ENCODE data around the gene RUNX1. TPM values are rescaled to one million over a fixed set of nuclear protein-coding genes. Genes with fewer than 3 reads are reported as not detected.

Gene RUNX1
- total RNA-seq, 1 donor from 2014 or later = 7.8 TPM

- no peaks in the 10 kb centered on the region for H3K27me3 ChIP-seq (ENCODE audit: control insufficient read depth in 3 of 3, insufficient read depth in 3 of 3, low read length in 3 of 3)
- peak overlapping the region; percentile 27 to 46 (median 32) for H3K4me3 ChIP-seq (ENCODE audit: low read length in 3 of 3)
- H3K9ac ChIP-seq (ENCODE audit: low read depth in 1 of 3, low read length in 3 of 3) = peak overlapping the region; percentile 15 to 73 (median 68)
- peaks cover 25 to 44% (median 36%) of the 10 kb centered on the region in 3 donors for H3K4me1 ChIP-seq (ENCODE audit: control insufficient read depth in 3 of 3, insufficient read depth in 3 of 3, low read length in 3 of 3)
- peak overlapping the region; percentile 88 for H3K27ac ChIP-seq (ENCODE audit: low read depth, low read length)
- H3K9me3 ChIP-seq (ENCODE audit: control insufficient read depth in 3 of 3, low read length in 3 of 3) = no peaks in the 10 kb centered on the region
- H3K36me3 ChIP-seq (ENCODE audit: control insufficient read depth in 3 of 3, insufficient read depth in 3 of 3, low read length in 3 of 3) = peaks cover 3 to 23% (median 11%) of the 10 kb centered on the region in 3 donors
Observed at GRCh38 chr21:34795548-34796180, 253.4 kb downstream of the RUNX1 start.

GRCh38 chr21:34795175-34795547 lies 253.9 kb downstream of the RUNX1 start:
- peaks cover 3 to 27% (median 14%) of the 10 kb centered on the region in 3 donors for H3K36me3 ChIP-seq (ENCODE audit: control insufficient read depth in 3 of 3, insufficient read depth in 3 of 3, low read length in 3 of 3)
- peak overlapping the region; percentile 88 for H3K27ac ChIP-seq (ENCODE audit: low read depth, low read length)
- peak overlapping the region; percentile 15 to 75 (median 68) for H3K9ac ChIP-seq (ENCODE audit: low read depth in 1 of 3, low read length in 3 of 3)
- no peaks in the 10 kb centered on the region for H3K27me3 ChIP-seq (ENCODE audit: control insufficient read depth in 3 of 3, insufficient read depth in 3 of 3, low read length in 3 of 3)
- no peaks in the 10 kb centered on the region for H3K9me3 ChIP-seq (ENCODE audit: control insufficient read depth in 3 of 3, low read length in 3 of 3)
- peaks cover 25 to 46% (median 36%) of the 10 kb centered on the region in 3 donors for H3K4me1 ChIP-seq (ENCODE audit: control insufficient read depth in 3 of 3, insufficient read depth in 3 of 3, low read length in 3 of 3)
- H3K4me3 ChIP-seq (ENCODE audit: low read length in 3 of 3) = peak overlapping the region; percentile 27 to 46 (median 32)

GRCh38 chr21:34794686-34795085 lies 254.4 kb downstream of the RUNX1 start:
- H3K4me3 ChIP-seq (ENCODE audit: low read length in 3 of 3) = peak overlapping the region in 1 of 3 donors; percentile 32
- H3K9ac ChIP-seq (ENCODE audit: low read depth in 1 of 3, low read length in 3 of 3) = peak overlapping the region in 1 of 3 donors; percentile 75

GRCh38 chr21:34793471-34793870 lies 255.6 kb downstream of the RUNX1 start:
- Histone ChIP-seq H3K4me1 (ENCODE audit: control insufficient read depth in 3 of 3, insufficient read depth in 3 of 3, low read length in 3 of 3) (peaks cover 25 to 42% (median 36%) of the 10 kb centered on the region in 3 donors), H3K36me3 (ENCODE audit: control insufficient read depth in 3 of 3, insufficient read depth in 3 of 3, low read length in 3 of 3) (peaks cover 3 to 20% (median 9%) of the 10 kb centered on the region in 3 donors), H3K27ac (ENCODE audit: low read depth, low read length) (no peak overlapping the region), H3K27me3 (ENCODE audit: control insufficient read depth in 3 of 3, insufficient read depth in 3 of 3, low read length in 3 of 3) (no peaks in the 10 kb centered on the region), H3K9me3 (ENCODE audit: control insufficient read depth in 3 of 3, low read length in 3 of 3) (no peaks in the 10 kb centered on the region), H3K4me3 (ENCODE audit: low read length in 3 of 3) (no peak overlapping the region), H3K9ac (ENCODE audit: low read depth in 1 of 3, low read length in 3 of 3) (no peak overlapping the region)

More at GRCh38 chr21:34794686-34795085, 254.4 kb downstream of the RUNX1 start:
- H3K27ac ChIP-seq (ENCODE audit: low read depth, low read length) = peak overlapping the region; percentile 88
- peaks cover 3 to 27% (median 14%) of the 10 kb centered on the region in 3 donors for H3K36me3 ChIP-seq (ENCODE audit: control insufficient read depth in 3 of 3, insufficient read depth in 3 of 3, low read length in 3 of 3)
- peaks cover 25 to 46% (median 36%) of the 10 kb centered on the region in 3 donors for H3K4me1 ChIP-seq (ENCODE audit: control insufficient read depth in 3 of 3, insufficient read depth in 3 of 3, low read length in 3 of 3)
- no peaks in the 10 kb centered on the region for H3K9me3 ChIP-seq (ENCODE audit: control insufficient read depth in 3 of 3, low read length in 3 of 3)
- no peaks in the 10 kb centered on the region for H3K27me3 ChIP-seq (ENCODE audit: control insufficient read depth in 3 of 3, insufficient read depth in 3 of 3, low read length in 3 of 3)

GRCh38 chr21:34792504-34793089 lies 256.5 kb downstream of the RUNX1 start:
- Histone ChIP-seq H3K36me3 (ENCODE audit: control insufficient read depth in 3 of 3, insufficient read depth in 3 of 3, low read length in 3 of 3) (peaks cover 0 to 18% (median 5%) of the 10 kb centered on the region in 3 donors), H3K27me3 (ENCODE audit: control insufficient read depth in 3 of 3, insufficient read depth in 3 of 3, low read length in 3 of 3) (no peaks in the 10 kb centered on the region)

GRCh38 chr21:34791776-34792503 lies 257.2 kb downstream of the RUNX1 start:
- Histone ChIP-seq H3K4me3 (ENCODE audit: low read length in 3 of 3) (no peak overlapping the region), H3K27ac (ENCODE audit: low read depth, low read length) (no peak overlapping the region), H3K36me3 (ENCODE audit: control insufficient read depth in 3 of 3, insufficient read depth in 3 of 3, low read length in 3 of 3) (peaks cover 0 to 14% (median 5%) of the 10 kb centered on the region in 3 donors), H3K4me1 (ENCODE audit: control insufficient read depth in 3 of 3, insufficient read depth in 3 of 3, low read length in 3 of 3) (peaks cover 23 to 30% (median 27%) of the 10 kb centered on the region in 3 donors), H3K27me3 (ENCODE audit: control insufficient read depth in 3 of 3, insufficient read depth in 3 of 3, low read length in 3 of 3) (no peaks in the 10 kb centered on the region), H3K9me3 (ENCODE audit: control insufficient read depth in 3 of 3, low read length in 3 of 3) (no peaks in the 10 kb centered on the region), H3K9ac (ENCODE audit: low read depth in 1 of 3, low read length in 3 of 3) (no peak overlapping the region)

More at GRCh38 chr21:34792504-34793089, 256.5 kb downstream of the RUNX1 start:
- Histone ChIP-seq H3K4me1 (ENCODE audit: control insufficient read depth in 3 of 3, insufficient read depth in 3 of 3, low read length in 3 of 3) (peaks cover 25 to 37% (median 34%) of the 10 kb centered on the region in 3 donors), H3K27ac (ENCODE audit: low read depth, low read length) (no peak overlapping the region), H3K9ac (ENCODE audit: low read depth in 1 of 3, low read length in 3 of 3) (no peak overlapping the region), H3K4me3 (ENCODE audit: low read length in 3 of 3) (no peak overlapping the region), H3K9me3 (ENCODE audit: control insufficient read depth in 3 of 3, low read length in 3 of 3) (no peaks in the 10 kb centered on the region)

GRCh38 chr21:34790834-34791233 lies 258.3 kb downstream of the RUNX1 start:
- Histone ChIP-seq H3K9me3 (ENCODE audit: control insufficient read depth in 3 of 3, low read length in 3 of 3) (no peaks in the 10 kb centered on the region), H3K9ac (ENCODE audit: low read depth in 1 of 3, low read length in 3 of 3) (no peak overlapping the region), H3K4me1 (ENCODE audit: control insufficient read depth in 3 of 3, insufficient read depth in 3 of 3, low read length in 3 of 3) (peaks cover 12 to 19% (median 16%) of the 10 kb centered on the region in 3 donors), H3K36me3 (ENCODE audit: control insufficient read depth in 3 of 3, insufficient read depth in 3 of 3, low read length in 3 of 3) (peaks cover 0 to 14% (median 5%) of the 10 kb centered on the region in 3 donors), H3K27me3 (ENCODE audit: control insufficient read depth in 3 of 3, insufficient read depth in 3 of 3, low read length in 3 of 3) (no peaks in the 10 kb centered on the region), H3K4me3 (ENCODE audit: low read length in 3 of 3) (no peak overlapping the region), H3K27ac (ENCODE audit: low read depth, low read length) (no peak overlapping the region)

GRCh38 chr21:34790341-34790740 lies 258.8 kb downstream of the RUNX1 start:
- no peak overlapping the region for H3K27ac ChIP-seq (ENCODE audit: low read depth, low read length)
- H3K9ac ChIP-seq (ENCODE audit: low read depth in 1 of 3, low read length in 3 of 3) = no peak overlapping the region
- no peak overlapping the region for H3K4me3 ChIP-seq (ENCODE audit: low read length in 3 of 3)
- H3K36me3 ChIP-seq (ENCODE audit: control insufficient read depth in 3 of 3, insufficient read depth in 3 of 3, low read length in 3 of 3) = peaks cover 0 to 14% (median 5%) of the 10 kb centered on the region in 3 donors
- H3K9me3 ChIP-seq (ENCODE audit: control insufficient read depth in 3 of 3, low read length in 3 of 3) = no peaks in the 10 kb centered on the region
- no peaks in the 10 kb centered on the region for H3K27me3 ChIP-seq (ENCODE audit: control insufficient read depth in 3 of 3, insufficient read depth in 3 of 3, low read length in 3 of 3)
- H3K4me1 ChIP-seq (ENCODE audit: control insufficient read depth in 3 of 3, insufficient read depth in 3 of 3, low read length in 3 of 3) = peaks cover 7 to 14% (median 11%) of the 10 kb centered on the region in 3 donors

- no peak overlapping the region for H3K4me3 ChIP-seq (ENCODE audit: low read length in 3 of 3)
- H3K4me1 ChIP-seq (ENCODE audit: control insufficient read depth in 3 of 3, insufficient read depth in 3 of 3, low read length in 3 of 3) = peaks cover 0 to 4% (median 0%) of the 10 kb centered on the region in 3 donors
- peak overlapping the region in 1 of 3 donors; percentile 0 for H3K9ac ChIP-seq (ENCODE audit: low read depth in 1 of 3, low read length in 3 of 3)
- no peaks in the 10 kb centered on the region for H3K27me3 ChIP-seq (ENCODE audit: control insufficient read depth in 3 of 3, insufficient read depth in 3 of 3, low read length in 3 of 3)
- H3K36me3 ChIP-seq (ENCODE audit: control insufficient read depth in 3 of 3, insufficient read depth in 3 of 3, low read length in 3 of 3) = peaks cover 0 to 14% (median 5%) of the 10 kb centered on the region in 3 donors
- no peak overlapping the region for H3K27ac ChIP-seq (ENCODE audit: low read depth, low read length)
- no peaks in the 10 kb centered on the region for H3K9me3 ChIP-seq (ENCODE audit: control insufficient read depth in 3 of 3, low read length in 3 of 3)
Observed at GRCh38 chr21:34788879-34789278, 260.2 kb downstream of the RUNX1 start.
